B cell (primary cell): ENCODE results near the gene ZNF836. TPM values are rescaled to one million over a fixed set of nuclear protein-coding genes. Genes with fewer than 3 reads are reported as not detected.

Experiments used
- ATAC-seq: fragments of 200-7000 bp; cut with Tn5 transposase; one replicate; pipeline ENCODE4 v1.10.0; 2021; ENCODE audit warnings: low read depth, mild to moderate bottlenecking, moderate number of reproducible peaks, moderate library complexity
- CTCF ChIA-PET: fragments of 350-600 bp; sonication (Branson Sonifier 250); formaldehyde crosslinking; loops from one replicate; lab custom pipeline; 2021; ENCODE audit warnings: antibody characterized with exemption, inconsistent platforms; lab: Charles Lee
- POLR2A ChIA-PET: fragments of 350-600 bp; sonication (Branson Sonifier 250); formaldehyde crosslinking; loops from one replicate; lab custom pipeline; 2021; ENCODE audit warnings: antibody characterized with exemption; lab: Charles Lee
- DNase-seq: peaks from one replicate; pipeline ENCODE4 v3.0.0; 2013
- H2AFZ ChIP-seq: 2 replicates; pipeline ENCODE4 v1.6.1; 2012; ENCODE audit warnings: mild to moderate bottlenecking, low read depth, low read length; ENCODE audit not compliant: insufficient read depth, poor library complexity, severe bottlenecking
- H3K27ac ChIP-seq, 2 donors: 1 replicate in 1 of 2; 2 replicates in 1 of 2; pipeline ENCODE4 v1.5.1; 2012 to 2013; ENCODE audit warnings: low read length in 2 of 2, mild to moderate bottlenecking in 2 of 2, moderate library complexity in 1 of 2
- H3K27me3 ChIP-seq, 4 experiments: fragments of 200-600 bp in 1 of 4; sonication (generic) in 1 of 4; replicated peaks in 1 of 4; 1 replicate in 2 of 4; 2 replicates in 2 of 4; pipeline versions ENCODE4 v1.6.1 to v1.7.0; 2013 to 2016; ENCODE audit warnings: low read length in 3 of 4, mild to moderate bottlenecking in 2 of 4, mixed read lengths in 1 of 4, moderate library complexity in 1 of 4; ENCODE audit not compliant: insufficient read depth in 4 of 4, control insufficient read depth in 3 of 4; ENCODE audit errors: control extremely low read depth in 1 of 4
- H3K36me3 ChIP-seq, 2 experiments: replicated peaks in 1 of 2; 1 replicate in 1 of 2; 2 replicates in 1 of 2; pipeline versions ENCODE4 v1.6.1 to v1.7.1; 2013; ENCODE audit warnings: low read length in 1 of 2; ENCODE audit not compliant: insufficient read depth in 2 of 2, control insufficient read depth in 1 of 2; ENCODE audit errors: control extremely low read depth in 1 of 2, extremely low read depth in 1 of 2
- H3K4me1 ChIP-seq, 2 donors: fragments of 200-600 bp in 1 of 2; sonication (generic) in 1 of 2; 1 replicate in 1 of 2; 2 replicates in 1 of 2; pipeline versions ENCODE4 v1.5.1 to v1.6.1; 2013 to 2017; ENCODE audit warnings: low read length in 2 of 2; ENCODE audit not compliant: control insufficient read depth in 2 of 2, insufficient read depth in 2 of 2
- H3K4me2 ChIP-seq: replicated peaks from 2 replicates; pipeline ENCODE3; 2012; ENCODE audit warnings: mild to moderate bottlenecking, low read depth, low read length; ENCODE audit not compliant: poor library complexity, severe bottlenecking
- H3K4me3 ChIP-seq, 5 experiments: fragments of 200-600 bp in 1 of 5; sonication (generic) in 1 of 5; 1 replicate in 3 of 5; 2 replicates in 2 of 5; pipeline versions ENCODE4 v1.5.1 to v1.7.0; 2011 to 2016; ENCODE audit warnings: low read length in 4 of 5, mild to moderate bottlenecking in 4 of 5, low read depth in 2 of 5, control low read depth in 1 of 5, moderate library complexity in 1 of 5; ENCODE audit not compliant: insufficient read depth in 1 of 5; ENCODE audit errors: control extremely low read depth in 1 of 5, extremely low read depth in 1 of 5
- H3K79me2 ChIP-seq: fragments of 200-600 bp; sonication (generic); one replicate; pipeline ENCODE4 v1.6.0; 2016; ENCODE audit warnings: low read length; ENCODE audit not compliant: control insufficient read depth, insufficient read depth
- H3K9ac ChIP-seq: fragments of 200-600 bp; sonication (generic); 2 replicates; pipeline ENCODE4 v1.6.1; 2017; ENCODE audit warnings: mild to moderate bottlenecking, low read length, moderate library complexity
- H3K9me3 ChIP-seq, 3 donors: one replicate each; pipeline versions ENCODE4 v1.6.1 to v1.7.1; 2013; ENCODE audit warnings: low read length in 2 of 3; ENCODE audit not compliant: control insufficient read depth in 2 of 3, insufficient read depth in 1 of 3; ENCODE audit errors: control extremely low read depth in 1 of 3
- H4K20me1 ChIP-seq: 2 replicates; pipeline ENCODE4 v1.6.0; 2012; ENCODE audit warnings: mild to moderate bottlenecking, low read length; ENCODE audit not compliant: insufficient read depth, control insufficient read depth, poor library complexity, severe bottlenecking
- H3K27ac Mint-ChIP-seq: one replicate; pipeline ENCODE4 v1.8.0; 2021; ENCODE audit warnings: mixed read lengths
- H3K27me3 Mint-ChIP-seq: one replicate; pipeline ENCODE4 v1.8.0; 2021; ENCODE audit warnings: mixed read lengths
- H3K4me1 Mint-ChIP-seq: one replicate; pipeline ENCODE4 v1.8.0; 2021; ENCODE audit warnings: mixed read lengths
- H3K4me3 Mint-ChIP-seq: one replicate; pipeline ENCODE4 v1.8.0; 2021; ENCODE audit warnings: mixed read lengths
- H3K9me3 Mint-ChIP-seq: one replicate; pipeline ENCODE4 v1.8.0; 2022; ENCODE audit warnings: mixed read lengths; ENCODE audit not compliant: insufficient read depth
- CTCF ChIP-seq: fragments of 200-600 bp; IDR thresholded peaks from one replicate; pipeline ENCODE4 v1.8.0; 2022; ENCODE audit warnings: antibody characterized with exemption, mild to moderate bottlenecking
- EZH2 ChIP-seq: IDR thresholded peaks from 2 replicates; pipeline ENCODE4 v1.6.1; 2012; ENCODE audit warnings: borderline replicate concordance, low read depth, mild to moderate bottlenecking, moderate library complexity, low read length; ENCODE audit not compliant: insufficient read depth, poor library complexity, severe bottlenecking
- WGBS: methylation state at CpG from one replicate; pipeline ENCODE4 v1.1.5; 2013; ENCODE audit warnings: missing lambda C conversion rate; ENCODE audit not compliant: insufficient coverage; 5-methylcytosine and 5-hydroxymethylcytosine counted together
- intact Hi-C: fragments of 100-400 bp; cut with micrococcal nuclease; formaldehyde crosslinking; loops from one replicate; pipeline ENCODE4 v1.10.0; 2022
- polyA plus RNA-seq: library from polyadenylated mRNA; depleted of rRNA; stranded (reverse); fragments of >200 nt; gene quantifications from 2 replicates; pipeline ENCODE4 v1.2.3, GENCODE V29; 2012
- total RNA-seq, 2 donors: library from RNA; stranded (reverse); fragments of 120-200 nt in 1 of 2; gene quantifications; 1 replicate in 1 of 2; 2 replicates in 1 of 2; pipeline versions ENCODE4 v1.2.3 to v1.2.4, GENCODE V29; 2013 to 2022

The ZNF836 gene
- total and polyA plus RNA-seq, 2 donors (not counting 1 experiment from before 2014, with no cell fraction given): 8.1 to 46.4 TPM

- no peaks in the 10 kb centered on the region for H3K9me3 ChIP-seq
- no peaks in the 10 kb centered on the region for H3K27me3 ChIP-seq
- WGBS: 100% methylated on average over 1 of the region's 3 CpGs
- H3K27ac Mint-ChIP-seq: no peak overlapping the region
- H3K4me3 Mint-ChIP-seq: no peak overlapping the region
- H4K20me1 ChIP-seq: peaks cover 95% of the 10 kb centered on the region
- H3K79me2 ChIP-seq: peaks cover 97% of the 10 kb centered on the region
- H3K27ac ChIP-seq: no peak overlapping the region
- POLR2A ChIA-PET: no interaction called here
- no peak for ATAC-seq
- H3K4me1 Mint-ChIP-seq: peaks cover 54% of the 10 kb centered on the region
- DNase-seq: no peak
- peaks cover 0 to 83% of the 10 kb centered on the region in 2 experiments for H3K36me3 ChIP-seq
- no peaks in the 10 kb centered on the region for H3K9me3 Mint-ChIP-seq
- H2AFZ ChIP-seq: no peak overlapping the region
- CTCF ChIA-PET: interaction anchor here (1.0 to 3.2 kb wide), 3 partner anchors 23 to 59 kb away, joined by 3 to 9 read pairs (median 7); partner anchors contain the start of gene ZNF616
- peaks cover 9 to 17% of the 10 kb centered on the region in 2 donors for H3K4me1 ChIP-seq
- H3K4me2 ChIP-seq: no peak overlapping the region
- H3K27me3 Mint-ChIP-seq: no peaks in the 10 kb centered on the region
- intact Hi-C loops: no loop called here
- no peak overlapping the region for H3K4me3 ChIP-seq
- H3K9ac ChIP-seq: no peak overlapping the region
- no peak for TF ChIP-seq CTCF
- no peak for TF ChIP-seq EZH2
These were observed 26.5 kb upstream of the ZNF836 start for GRCh38 chr19:52197964-52198363.

GRCh38 chr19:52196256-52196967 lies 25.0 kb upstream of the ZNF836 start:
- H3K79me2 ChIP-seq: peaks cover 97% of the 10 kb centered on the region
- Mint-ChIP-seq H3K27me3 (no peaks in the 10 kb centered on the region), H3K4me1 (peaks cover 58% of the 10 kb centered on the region), H3K9me3 (no peaks in the 10 kb centered on the region), H3K4me3 (no peak overlapping the region), H3K27ac (no peak overlapping the region)
- TF ChIP-seq CTCF: no peak
- no peak for TF ChIP-seq EZH2
- H4K20me1 ChIP-seq: peaks cover 95% of the 10 kb centered on the region
- H3K4me2 ChIP-seq: no peak overlapping the region
- H2AFZ ChIP-seq: no peak overlapping the region
- H3K9ac ChIP-seq: no peak overlapping the region
- H3K36me3 ChIP-seq: peaks cover 0 to 72% of the 10 kb centered on the region in 2 experiments
- 100% methylated on average over 2 of the region's 5 CpGs for WGBS
- H3K4me3 ChIP-seq: no peak overlapping the region
- no peaks in the 10 kb centered on the region for H3K27me3 ChIP-seq
- ATAC-seq: no peak
- H3K27ac ChIP-seq: no peak overlapping the region
- intact Hi-C loops: no loop called here
- ChIA-PET POLR2A (no interaction called here), CTCF (interaction anchor here (3.2 kb wide), 1 partner anchor 41 kb away, joined by 9 read pairs; no protein-coding TSS in a partner anchor)
- H3K9me3 ChIP-seq: no peaks in the 10 kb centered on the region
- H3K4me1 ChIP-seq: peaks cover 22 to 33% of the 10 kb centered on the region in 2 donors
- DNase-seq: no peak
